OCI-LY7 (cell line): ENCODE measurements around the gene UQCRH. TPM values are rescaled to one million over a fixed set of nuclear protein-coding genes. Genes with fewer than 3 reads are reported as not detected.
"Not testable (repeated sequence)": the region's sequence is repeated elsewhere in the genome, so short reads cannot be mapped to it uniquely, and the experiment has no call there.

Source experiments
- BruUV-seq: library from RNA; stranded (reverse); fragments of 400-500 nt; replicated peaks from 2 replicates; lab custom pipeline; 2021; lab: Mats Ljungman, UMichigan
- CTCF ChIA-PET: fragments of 300-600 bp; sonication (Branson Sonifier 250); formaldehyde crosslinking; loops from one replicate; lab custom pipeline; 2022; ENCODE audit warnings: antibody characterized with exemption; ENCODE audit not compliant: unreplicated experiment; lab: Charles Lee
- POLR2A ChIA-PET: fragments of 300-600 bp; sonication (Branson Sonifier 250); formaldehyde crosslinking; loops from one replicate; lab custom pipeline; 2022; ENCODE audit warnings: antibody characterized with exemption; lab: Charles Lee
- DNase-seq: peaks from one replicate; pipeline ENCODE4 v3.0.0-alpha.2; 2015; ENCODE audit warnings: low spot score
- H2AFZ ChIP-seq: fragments of 200-600 bp; sonication (generic), shearing (Covaris generic); 2 replicates; pipeline ENCODE4 v1.6.1; 2014; ENCODE audit warnings: mild to moderate bottlenecking, antibody characterized with exemption, low read length, moderate library complexity
- H3K27ac ChIP-seq: fragments of 200-600 bp; sonication (generic); 2 replicates; pipeline ENCODE4 v1.5.1; 2014; ENCODE audit warnings: mixed run types, low read depth, mild to moderate bottlenecking, moderate library complexity, low read length, inconsistent platforms; ENCODE audit not compliant: poor library complexity, severe bottlenecking
- H3K36me3 ChIP-seq: fragments of 200-600 bp; sonication (generic); 2 replicates; pipeline ENCODE4 v1.6.1; 2014; ENCODE audit warnings: mild to moderate bottlenecking, antibody characterized with exemption, low read length, moderate library complexity, mixed read lengths; ENCODE audit not compliant: insufficient read depth
- H3K4me1 ChIP-seq: fragments of 200-600 bp; sonication (generic); 2 replicates; pipeline ENCODE4 v1.5.1; 2014; ENCODE audit warnings: mild to moderate bottlenecking, low read length; ENCODE audit not compliant: insufficient read depth, poor library complexity, severe bottlenecking
- H3K4me2 ChIP-seq: fragments of 200-600 bp; sonication (generic); 2 replicates; pipeline ENCODE4 v1.6.1; 2014; ENCODE audit warnings: mild to moderate bottlenecking, low read length
- H3K4me3 ChIP-seq: fragments of 200-600 bp; sonication (generic); 2 replicates; pipeline ENCODE4 v1.5.1; 2014; ENCODE audit warnings: mild to moderate bottlenecking, low read depth, low read length; ENCODE audit not compliant: poor library complexity, severe bottlenecking
- H3K79me2 ChIP-seq: fragments of 200-600 bp; sonication (generic); 2 replicates; pipeline ENCODE4 v1.6.1; 2016; ENCODE audit warnings: low read depth, mild to moderate bottlenecking, low read length, moderate library complexity, mixed read lengths; ENCODE audit not compliant: insufficient read depth
- H3K9me2 ChIP-seq: fragments of 200-600 bp; sonication (generic); 2 replicates; pipeline ENCODE4 v1.6.1; 2016; ENCODE audit warnings: mild to moderate bottlenecking, low read length, mixed read lengths; ENCODE audit not compliant: insufficient read depth
- H3K9me3 ChIP-seq: fragments of 200-600 bp; sonication (generic); 2 replicates; pipeline ENCODE4 v1.6.1; 2014; ENCODE audit warnings: mild to moderate bottlenecking, mixed run types, low read length, mixed read lengths
- H4K20me1 ChIP-seq: fragments of 200-600 bp; sonication (generic); 2 replicates; pipeline ENCODE4 v1.6.1; 2014; ENCODE audit warnings: mild to moderate bottlenecking, antibody characterized with exemption, low read length, moderate library complexity, mixed read lengths; ENCODE audit not compliant: insufficient read depth
- CTCF ChIP-seq: fragments of 200-600 bp; sonication (generic); conservative IDR thresholded peaks from 2 replicates; pipeline ENCODE4 v1.5.1; 2014; ENCODE audit warnings: mild to moderate bottlenecking, antibody characterized with exemption, low read length, moderate library complexity, mixed read lengths
- EZH2phosphoT487 ChIP-seq: fragments of 200-600 bp; sonication (generic); IDR thresholded peaks from 2 replicates; pipeline ENCODE4 v1.6.1; 2018; ENCODE audit warnings: low read depth, borderline replicate concordance, mild to moderate bottlenecking, mixed run types, antibody characterized with exemption, low read length, moderate library complexity, mixed read lengths
- intact Hi-C: fragments of 100-400 bp; cut with micrococcal nuclease; formaldehyde crosslinking; loops from one replicate; pipeline ENCODE4 v1.10.0; 2022; ENCODE audit not compliant: unreplicated experiment
- total RNA-seq, 2 experiments: library from RNA; depleted of rRNA in 1 of 2; stranded (reverse); fragments of >200 nt in 1 of 2; shearing (Covaris generic) in 1 of 2; gene quantifications; 2 replicates each; pipeline ENCODE4 v1.2.3, GENCODE V29; 2014 to 2022

UQCRH gene
- total RNA-seq, 2 experiments from 2014 or later, result 489 to 693 TPM

- H3K4me1 ChIP-seq, result peaks cover 47% of the 10 kb centered on the region
- no peaks in the 10 kb centered on the region for H3K36me3 ChIP-seq
- CTCF ChIA-PET, result interaction anchor here (0.7 kb wide), 1 partner anchor 13 kb away, joined by 3 read pairs; no protein-coding TSS in a partner anchor
- BruUV-seq, result no TSS peak
- H3K27ac ChIP-seq, result no peak overlapping the region
- H3K9me3 ChIP-seq, result no peaks in the 10 kb centered on the region
- H3K4me3 ChIP-seq, result no peak overlapping the region
- H2AFZ ChIP-seq, result no peak overlapping the region
- H3K4me2 ChIP-seq, result no peak overlapping the region
- TF ChIP-seq EZH2phosphoT487 (no peak), CTCF (no peak)
- POLR2A ChIA-PET, result interaction anchor here (2.2 kb wide), 1 partner anchor 12 kb away, joined by 10 read pairs; no protein-coding TSS in a partner anchor
- no peaks in the 10 kb centered on the region for H3K9me2 ChIP-seq
- H4K20me1 ChIP-seq, result no peaks in the 10 kb centered on the region
- intact Hi-C loops, result no loop called here
- peaks cover under 1% of the 10 kb centered on the region; the same call in 1 of the 2 replicates for H3K79me2 ChIP-seq
- DNase-seq, result no peak
Observed at GRCh38 chr1:46335081-46335480, 31.6 kb downstream of the UQCRH start.

- H3K27ac ChIP-seq, H3K4me2 ChIP-seq, H2AFZ ChIP-seq, POLR2A ChIA-PET, BruUV-seq, H4K20me1 ChIP-seq, H3K9me3 ChIP-seq, DNase-seq, H3K4me3 ChIP-seq, H3K36me3 ChIP-seq, H3K9me2 ChIP-seq, CTCF ChIA-PET, intact Hi-C loops: not testable (repeated sequence)
- peaks cover 21% of the 10 kb centered on the region; the same call in 1 of the 2 replicates for H3K79me2 ChIP-seq
- peaks cover 46% of the 10 kb centered on the region for H3K4me1 ChIP-seq
Observed at GRCh38 chr1:46337409-46337808, 33.9 kb downstream of the UQCRH start.

GRCh38 chr1:46340404-46341221 is 37.1 kb downstream of the UQCRH start, which contains the start of gene NSUN4:
NSUN4 (plus strand) TSS chr1:46340807; CDS start chr1:46340827, 20 bp downstream.
- Histone ChIP-seq H3K9me2 (no peaks in the 10 kb centered on the region), H3K36me3 (peaks cover 34% of the 10 kb centered on the region), H3K9me3 (no peaks in the 10 kb centered on the region), H3K4me2 (peak within 1 kb of the TSS; percentile 90), H3K4me1 (peaks cover 22% of the 10 kb centered on the region), H3K79me2 (peaks cover 24% of the 10 kb centered on the region; the same call in 1 of the 2 replicates), H3K4me3 (peak within 1 kb of the TSS; percentile 80), H4K20me1 (no peaks in the 10 kb centered on the region), H2AFZ (peak within 1 kb of the TSS; percentile 81), H3K27ac (peak within 1 kb of the TSS; percentile 61)
- peak; percentile 92 for DNase-seq
- intact Hi-C loops, result loop anchor here (2.0 kb wide), 2 partner anchors 38 to 94 kb away; partner anchors contain the start of genes LRRC41, RAD54L and UQCRH
- BruUV-seq, result TSS peak; percentile 87
- TF ChIP-seq EZH2phosphoT487, result no peak
- peak; percentile 85 for TF ChIP-seq CTCF
- ChIA-PET POLR2A (interaction anchor here (0.5 to 2.7 kb wide), 14 partner anchors 9 to 478 kb away, joined by 3 to 13 read pairs (median 5); partner anchors contain the start of gene LRRC41), CTCF (interaction anchor here (0.6 to 0.9 kb wide), 3 partner anchors 12 to 1354 kb away, joined by 3 to 5 read pairs (median 4); partner anchors contain the start of gene EIF2B3)
